H1 (cell line): ENCODE measurements around the gene ELOVL6. TPM values are rescaled to one million over a fixed set of nuclear protein-coding genes. Genes with fewer than 3 reads are reported as not detected.

ENCODE experiments used
- CBX8 ChIP-seq: fragments of 300-800, 300-1000 bp; sonication (generic); IDR thresholded peaks from 2 replicates; pipeline ENCODE4 v1.7.1; 2016; ENCODE audit warnings: low read depth, low read length, borderline replicate concordance
- CHD2 ChIP-seq: IDR thresholded peaks from 2 replicates; pipeline ENCODE4 v1.6.1; 2012; ENCODE audit warnings: low read length, improper control_type of control experiment
- CHD7 ChIP-seq: fragments of 300-600 bp; sonication (generic); IDR thresholded peaks from 2 replicates; pipeline ENCODE4 v1.7.1; 2012; ENCODE audit warnings: low read length, moderate library complexity, mild to moderate bottlenecking, inconsistent platforms; ENCODE audit not compliant: insufficient replicate concordance
- E2F6 ChIP-seq: IDR thresholded peaks from 2 replicates; pipeline ENCODE4 v1.6.1; 2012; ENCODE audit warnings: inconsistent platforms
- EP300 ChIP-seq, 2 experiments: IDR thresholded peaks; 1 replicate in 1 of 2; 2 replicates in 1 of 2; pipeline ENCODE4 v1.6.1; 2011 to 2012; ENCODE audit warnings: low read depth in 2 of 2, low read length in 2 of 2, mild to moderate bottlenecking in 2 of 2, borderline replicate concordance in 1 of 2, inconsistent platforms in 1 of 2, moderate library complexity in 1 of 2
- GTF2F1 ChIP-seq: IDR thresholded peaks from 2 replicates; pipeline ENCODE4 v1.6.1; 2012; ENCODE audit warnings: low read depth, low read length, improper control_type of control experiment, borderline replicate concordance
- NRF1 ChIP-seq: IDR thresholded peaks from 2 replicates; pipeline ENCODE4 v1.6.1; 2011; ENCODE audit warnings: mild to moderate bottlenecking, low read depth, low read length, improper control_type of control experiment
- RBBP5 ChIP-seq: IDR thresholded peaks from 2 replicates; pipeline ENCODE4 v1.7.1; 2012; ENCODE audit warnings: low read depth, mild to moderate bottlenecking, inconsistent platforms, low read length, moderate library complexity, borderline replicate concordance
- SIX5 ChIP-seq: IDR thresholded peaks from 2 replicates; pipeline ENCODE4 v1.6.1; 2011; ENCODE audit warnings: mild to moderate bottlenecking, low read depth, low read length
- SRF ChIP-seq: IDR thresholded peaks from 2 replicates; pipeline ENCODE4 v1.6.1; 2011; ENCODE audit warnings: mild to moderate bottlenecking, low read depth, low read length, moderate library complexity
- polyA plus RNA-seq, 7 experiments: library from polyadenylated mRNA; depleted of rRNA in 3 of 7; stranded (reverse) in 5 of 7; unstranded in 2 of 7; fragments of >200 nt in 5 of 7; fragments of 200-250 nt in 2 of 7; gene quantifications; 1 replicate in 5 of 7; 2 replicates in 1 of 7; 4 replicates in 1 of 7; pipeline versions ENCODE4 v1.2.1 to v1.2.3, GENCODE V29; 2011 to 2013; ENCODE audit warnings: missing spikeins in 2 of 7, mixed read lengths in 2 of 7
- total RNA-seq: library from RNA; stranded (reverse); fragmentation: NEBNext Ultra II Directional; extraction: Animal tissue kit (Norgen Biotek cat#: 25700); gene quantifications from 2 replicates; pipeline ENCODE4 v1.2.1, GENCODE V29; 2021
- TF ChIP-seq, protein P1 (sequence below): IDR thresholded peaks from 2 replicates; pipeline ENCODE4 v1.6.1; 2012; ENCODE audit warnings: inconsistent platforms

Gene ELOVL6
- total and polyA plus RNA-seq, 2 of the 8 experiments (the other 6 are each of a cell fraction or from before 2014, with no cell fraction given): 27.8 to 86.6 TPM

- no peak for TF ChIP-seq CHD7
- no peak for TF ChIP-seq E2F6
- no peak for TF ChIP-seq SRF
- TF ChIP-seq GTF2F1: no peak
- TF ChIP-seq NRF1: no peak
- TF ChIP-seq, protein P1, sequence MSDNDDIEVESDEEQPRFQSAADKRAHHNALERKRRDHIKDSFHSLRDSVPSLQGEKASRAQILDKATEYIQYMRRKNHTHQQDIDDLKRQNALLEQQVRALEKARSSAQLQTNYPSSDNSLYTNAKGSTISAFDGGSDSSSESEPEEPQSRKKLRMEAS: no peak
- TF ChIP-seq EP300 (IDR thresholded peaks at IDR 0.05; ENCODE audit: borderline replicate concordance in 1 of 2, low read depth in 2 of 2, low read length in 2 of 2): no peak
- TF ChIP-seq RBBP5: no peak
- no peak for TF ChIP-seq SIX5
- no peak for TF ChIP-seq CBX8
- no peak for TF ChIP-seq CHD2
These were observed 59.3 kb downstream of the ELOVL6 start (continued) for GRCh38 chr4:110139111-110139510.
